WERI-Rb-1 (cell line): Measurements from ENCODE around the gene TRIM6.

Experiments
- DNase-seq: peaks from one replicate; pipeline ENCODE4 v3.0.0-alpha.2; 2020
- H3K27ac ChIP-seq: fragments of 250-450 bp; sonication (Bioruptor Pico); 2 replicates; pipeline ENCODE4 v1.5.1; 2020; ENCODE audit warnings: mild to moderate bottlenecking, moderate library complexity
- H3K27me3 ChIP-seq: fragments of 250-450 bp; sonication (Bioruptor Pico); 2 replicates; pipeline ENCODE4 v1.5.1; 2021; ENCODE audit warnings: mild to moderate bottlenecking, low read depth, moderate library complexity; ENCODE audit not compliant: insufficient read depth, severe bottlenecking
- H3K36me3 ChIP-seq: fragments of 250-450 bp; sonication (Bioruptor Pico); 2 replicates; pipeline ENCODE4 v1.5.1; 2020; ENCODE audit warnings: mild to moderate bottlenecking, moderate library complexity
- H3K4me3 ChIP-seq: 2 replicates; pipeline ENCODE4 v1.5.1; 2011; ENCODE audit warnings: low read depth, mild to moderate bottlenecking, control low read depth, low read length
- H3K9me3 ChIP-seq: fragments of 250-450 bp; sonication (Bioruptor Pico); 2 replicates; pipeline ENCODE4 v1.5.1; 2021; ENCODE audit warnings: mild to moderate bottlenecking, moderate library complexity; ENCODE audit not compliant: severe bottlenecking
- CTCF ChIP-seq: IDR thresholded peaks from 2 replicates; pipeline ENCODE4 v1.5.1; 2011; ENCODE audit warnings: low read depth, mild to moderate bottlenecking, control low read depth, inconsistent platforms, low read length

TRIM6 gene

GRCh38 chr11:5556596-5557188 lies 39.7 kb upstream of the TRIM6 start:
- no peaks in the 10 kb centered on the region for H3K9me3 ChIP-seq
- H3K4me3 ChIP-seq: no peak overlapping the region
- no peak for TF ChIP-seq CTCF
- no peak for DNase-seq
- H3K27ac ChIP-seq: no peak overlapping the region
- peaks cover 18% of the 10 kb centered on the region for H3K27me3 ChIP-seq
- H3K36me3 ChIP-seq: no peaks in the 10 kb centered on the region

DNA sequence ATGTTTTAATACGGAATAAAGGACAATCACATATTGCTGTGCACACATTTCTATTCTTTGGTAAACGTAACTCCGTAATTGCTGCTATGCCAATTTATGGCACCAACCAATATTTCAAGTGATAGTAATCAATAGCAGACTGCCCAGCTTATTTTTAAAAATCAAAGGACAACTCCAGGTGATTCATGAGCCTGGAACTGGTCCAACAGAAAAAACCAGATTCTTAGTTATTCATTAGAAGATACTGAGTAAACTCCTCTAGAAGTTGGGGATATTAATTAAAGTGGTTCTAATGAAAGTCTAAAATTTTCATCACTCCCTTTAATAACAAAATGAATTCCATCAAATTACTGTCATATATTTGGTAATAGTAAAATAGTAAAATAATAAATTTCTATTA lies 38.7 kb upstream of the TRIM6 start:
- Histone ChIP-seq H3K4me3 (no peak overlapping the region), H3K36me3 (no peaks in the 10 kb centered on the region), H3K27ac (no peak overlapping the region), H3K27me3 (peaks cover 26% of the 10 kb centered on the region), H3K9me3 (no peaks in the 10 kb centered on the region)
- TF ChIP-seq CTCF: no peak
- DNase-seq: no peak

DNA sequence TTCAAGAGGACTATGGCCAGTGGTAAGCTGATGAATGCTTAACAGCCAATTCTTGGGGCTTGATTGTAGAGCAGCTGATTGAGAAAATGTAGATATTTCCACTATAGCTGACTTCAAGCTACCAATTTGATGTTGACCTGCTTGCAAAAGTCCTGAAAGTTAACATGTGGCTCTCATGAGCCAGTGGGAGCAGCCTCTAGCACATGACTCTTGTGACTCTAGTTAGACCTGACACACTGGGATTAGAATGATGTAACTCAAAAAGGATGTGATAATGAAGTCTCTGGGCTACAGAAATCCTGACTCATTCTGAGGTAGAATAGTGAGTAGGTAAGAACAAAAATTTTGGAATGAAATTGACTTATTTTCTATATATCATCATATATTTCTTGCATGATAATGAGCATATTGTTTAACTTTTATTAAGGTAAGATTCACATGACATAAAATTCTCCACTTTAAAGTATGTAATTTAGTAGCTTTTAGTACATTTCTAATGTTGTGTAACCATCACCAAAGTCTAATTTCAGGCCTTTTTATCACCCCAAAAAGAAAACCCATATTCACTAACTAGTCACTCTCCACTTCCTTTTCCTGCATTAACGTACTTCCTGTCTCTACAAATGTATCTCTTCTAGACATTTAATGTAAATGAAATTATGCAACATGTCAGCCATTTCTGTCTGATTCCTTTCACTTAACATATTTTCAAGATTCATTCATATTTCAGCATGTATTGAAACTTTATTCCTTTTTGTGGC lies 32.0 kb upstream of the TRIM6 start:
- Histone ChIP-seq H3K4me3 (no peak overlapping the region), H3K36me3 (no peaks in the 10 kb centered on the region), H3K27me3 (peaks cover 43% of the 10 kb centered on the region), H3K27ac (no peak overlapping the region), H3K9me3 (no peaks in the 10 kb centered on the region)
- no peak for TF ChIP-seq CTCF
- DNase-seq: no peak

- H3K9me3 ChIP-seq: no peaks in the 10 kb centered on the region
- H3K36me3 ChIP-seq: no peaks in the 10 kb centered on the region
- TF ChIP-seq CTCF: no peak
- DNase-seq: no peak
- H3K27me3 ChIP-seq: peaks cover 47% of the 10 kb centered on the region
- no peak overlapping the region for H3K27ac ChIP-seq
- no peak overlapping the region for H3K4me3 ChIP-seq
These were observed 21.8 kb upstream of the TRIM6 start for GRCh38 chr11:5574654-5575053.

- no peak for DNase-seq
- no peaks in the 10 kb centered on the region for H3K36me3 ChIP-seq
- H3K27ac ChIP-seq: no peak overlapping the region
- H3K9me3 ChIP-seq: no peaks in the 10 kb centered on the region
- TF ChIP-seq CTCF: no peak
- peaks cover 49% of the 10 kb centered on the region for H3K27me3 ChIP-seq
- H3K4me3 ChIP-seq: no peak overlapping the region
These were observed 21.3 kb upstream of the TRIM6 start for GRCh38 chr11:5575152-5575551.

DNA sequence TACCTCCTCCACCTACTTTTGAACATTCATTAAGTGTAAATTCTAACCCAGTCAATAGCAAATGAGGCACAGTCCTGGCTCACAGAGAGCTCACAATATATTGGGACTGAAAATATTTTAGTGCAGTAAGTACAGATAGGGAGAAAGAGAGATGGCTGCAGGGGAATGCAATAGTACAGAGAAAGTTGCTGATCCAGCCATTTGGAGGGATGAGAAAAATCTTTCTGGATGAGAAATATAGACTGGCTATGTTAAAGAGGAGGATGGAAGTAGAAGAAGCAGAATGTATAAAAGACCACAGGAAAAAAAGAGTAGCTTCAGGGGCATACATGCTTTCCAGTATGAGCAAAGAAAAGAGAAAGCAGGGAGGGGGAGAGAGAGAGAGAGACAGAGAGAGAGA lies 19.3 kb upstream of the TRIM6 start:
- Histone ChIP-seq H3K9me3 (no peaks in the 10 kb centered on the region), H3K27me3 (peaks cover 67% of the 10 kb centered on the region), H3K36me3 (no peaks in the 10 kb centered on the region), H3K27ac (no peak overlapping the region), H3K4me3 (no peak overlapping the region)
- DNase-seq: no peak
- no peak for TF ChIP-seq CTCF
